GM18519 (cell line): ENCODE measurements around the gene NCR3LG1.
A peak's percentile ranks its signal among the peaks of the same experiment; 100 is the strongest.

Experiments
- ATAC-seq: cut with Tn5 transposase; IDR thresholded peaks from one replicate; pipeline ENCODE4 v1.9.1; 2021; ENCODE audit warnings: mild to moderate bottlenecking, moderate library complexity; ENCODE audit not compliant: unreplicated experiment, low FRiP score

NCR3LG1 gene

GRCh38 chr11:17351510-17352176 lies at the start of gene NCR3LG1:
Gene NCR3LG1, plus strand, starts transcription at chr11:17351800. Its CDS starts 170 bp downstream, at chr11:17351970.
- no peak for ATAC-seq

- ATAC-seq, result no peak
Observed at GRCh38 chr11:17313349-17314231, 38.0 kb upstream of the NCR3LG1 start.

GRCh38 chr11:17314232-17314547 lies 37.4 kb upstream of the NCR3LG1 start:
- ATAC-seq, result no peak

- ATAC-seq, result no peak
Observed at GRCh38 chr11:17314904-17315426, 36.6 kb upstream of the NCR3LG1 start.

- ATAC-seq, result no peak
Observed at GRCh38 chr11:17328871-17329494, 22.6 kb upstream of the NCR3LG1 start.

GRCh38 chr11:17331669-17332068 lies 19.9 kb upstream of the NCR3LG1 start:
- ATAC-seq, result no peak

GRCh38 chr11:17333799-17334586 lies 17.6 kb upstream of the NCR3LG1 start:
- no peak for ATAC-seq

GRCh38 chr11:17343257-17343656 lies 8.3 kb upstream of the NCR3LG1 start:
- no peak for ATAC-seq

- ATAC-seq, result no peak
Observed at GRCh38 chr11:17343907-17344306, 7.7 kb upstream of the NCR3LG1 start.

GRCh38 chr11:17347676-17348075 lies 3.9 kb upstream of the NCR3LG1 start:
- no peak for ATAC-seq

GRCh38 chr11:17350455-17351171 lies 987 bp upstream of the NCR3LG1 start:
- ATAC-seq, result no peak

GRCh38 chr11:17351172-17351509 lies 459 bp upstream of the NCR3LG1 start:
- ATAC-seq, result no peak

- no peak for ATAC-seq
Observed at GRCh38 chr11:17352950-17353820, 1.6 kb downstream of the NCR3LG1 start.

GRCh38 chr11:17353821-17354600 lies 2.4 kb downstream of the NCR3LG1 start:
- ATAC-seq, result no peak

GRCh38 chr11:17354601-17354991 lies 3.0 kb downstream of the NCR3LG1 start:
- ATAC-seq, result peak; percentile 51

GRCh38 chr11:17366495-17366894 lies 14.9 kb downstream of the NCR3LG1 start:
- no peak for ATAC-seq

GRCh38 chr11:17368551-17368950 lies 17.0 kb downstream of the NCR3LG1 start:
- no peak for ATAC-seq

GRCh38 chr11:17369094-17369493 lies 17.5 kb downstream of the NCR3LG1 start:
- ATAC-seq, result no peak
